Body of pancreas (tissue), 4 donors: ENCODE data around the gene HPSE2.

Experiments
- POLR2A ChIP-seq, 3 donors: fragments of 450-650 bp; IDR thresholded peaks; one replicate each; pipeline ENCODE4 v1.6.1; 2016; ENCODE audit warnings: antibody characterized with exemption in 3 of 3, mild to moderate bottlenecking in 2 of 3
- TF ChIP-seq, protein P1 (sequence below), 7 experiments: fragments of 450-650 bp in 4 of 7; fragments of 200-600 bp in 3 of 7; sonication (generic) in 3 of 7; IDR thresholded peaks; one replicate each; pipeline ENCODE4 v1.5.1; 2016 to 2019; ENCODE audit warnings: antibody characterized with exemption in 7 of 7

DNA sequence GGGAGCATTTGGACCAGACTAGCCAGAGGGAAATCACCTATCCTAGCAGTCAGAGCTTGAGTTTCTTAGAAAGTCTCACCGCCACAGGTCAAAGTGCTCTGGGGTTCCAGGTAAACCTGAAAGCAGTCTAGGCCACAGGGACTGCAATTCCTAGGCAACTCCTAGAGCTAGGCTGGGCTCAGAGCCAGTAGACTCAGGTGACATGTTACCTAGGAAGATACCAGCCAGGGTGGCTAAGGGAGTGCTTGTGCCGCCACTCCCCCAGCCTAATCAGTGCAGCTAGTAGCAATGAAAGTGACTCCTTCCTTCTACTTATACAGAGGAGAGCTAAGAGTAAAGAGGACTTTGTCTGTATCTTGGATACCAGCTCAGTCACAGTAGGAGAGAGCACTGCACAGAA lies 440.2 kb downstream of the HPSE2 start:
- TF ChIP-seq POLR2A (IDR thresholded peaks at IDR 0.05): no peak
- TF ChIP-seq, protein P1, sequence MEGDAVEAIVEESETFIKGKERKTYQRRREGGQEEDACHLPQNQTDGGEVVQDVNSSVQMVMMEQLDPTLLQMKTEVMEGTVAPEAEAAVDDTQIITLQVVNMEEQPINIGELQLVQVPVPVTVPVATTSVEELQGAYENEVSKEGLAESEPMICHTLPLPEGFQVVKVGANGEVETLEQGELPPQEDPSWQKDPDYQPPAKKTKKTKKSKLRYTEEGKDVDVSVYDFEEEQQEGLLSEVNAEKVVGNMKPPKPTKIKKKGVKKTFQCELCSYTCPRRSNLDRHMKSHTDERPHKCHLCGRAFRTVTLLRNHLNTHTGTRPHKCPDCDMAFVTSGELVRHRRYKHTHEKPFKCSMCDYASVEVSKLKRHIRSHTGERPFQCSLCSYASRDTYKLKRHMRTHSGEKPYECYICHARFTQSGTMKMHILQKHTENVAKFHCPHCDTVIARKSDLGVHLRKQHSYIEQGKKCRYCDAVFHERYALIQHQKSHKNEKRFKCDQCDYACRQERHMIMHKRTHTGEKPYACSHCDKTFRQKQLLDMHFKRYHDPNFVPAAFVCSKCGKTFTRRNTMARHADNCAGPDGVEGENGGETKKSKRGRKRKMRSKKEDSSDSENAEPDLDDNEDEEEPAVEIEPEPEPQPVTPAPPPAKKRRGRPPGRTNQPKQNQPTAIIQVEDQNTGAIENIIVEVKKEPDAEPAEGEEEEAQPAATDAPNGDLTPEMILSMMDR (IDR thresholded peaks at IDR 0.05): no peak
